Progenitor cell of endocrine pancreas (in vitro differentiated cells): ENCODE measurements around the gene SNRK. TPM values are rescaled to one million over a fixed set of nuclear protein-coding genes. Genes with fewer than 3 reads are reported as not detected.

Experiments used
- DNase-seq: peaks from one replicate; pipeline ENCODE4 v3.0.0; 2021; ENCODE audit warnings: low spot score; ENCODE audit not compliant: unreplicated experiment
- H3K27ac Mint-ChIP-seq: 2 replicates; pipeline ENCODE4 v1.8.0; 2021; ENCODE audit warnings: mild to moderate bottlenecking, moderate library complexity, mixed read lengths
- H3K27me3 Mint-ChIP-seq: 2 replicates; pipeline ENCODE4 v1.8.0; 2021; ENCODE audit warnings: mixed read lengths
- H3K36me3 Mint-ChIP-seq: 2 replicates; pipeline ENCODE4 v1.8.0; 2022; ENCODE audit warnings: mixed read lengths; ENCODE audit not compliant: insufficient read depth
- H3K4me1 Mint-ChIP-seq: 2 replicates; pipeline ENCODE4 v1.8.0; 2021; ENCODE audit warnings: low read depth, mixed read lengths
- H3K4me3 Mint-ChIP-seq: 2 replicates; pipeline ENCODE4 v1.8.0; 2021; ENCODE audit warnings: low read depth, mild to moderate bottlenecking, moderate library complexity, mixed read lengths
- H3K9me3 Mint-ChIP-seq: 2 replicates; pipeline ENCODE4 v1.8.0; 2021; ENCODE audit warnings: low read depth, mixed read lengths
- total RNA-seq: library from RNA; stranded (reverse); gene quantifications from 2 replicates; pipeline ENCODE4 v1.2.1, GENCODE V29; 2021
- TF ChIP-seq, protein P1 (sequence below): fragments of 200-600 bp; sonication (generic); IDR thresholded peaks from one replicate; pipeline ENCODE4 v1.5.0; 2021; ENCODE audit warnings: antibody characterized with exemption, mild to moderate bottlenecking; ENCODE audit not compliant: unreplicated experiment

Gene SNRK
- total RNA-seq, 1 donor from 2014 or later = 23.6 TPM

DNA sequence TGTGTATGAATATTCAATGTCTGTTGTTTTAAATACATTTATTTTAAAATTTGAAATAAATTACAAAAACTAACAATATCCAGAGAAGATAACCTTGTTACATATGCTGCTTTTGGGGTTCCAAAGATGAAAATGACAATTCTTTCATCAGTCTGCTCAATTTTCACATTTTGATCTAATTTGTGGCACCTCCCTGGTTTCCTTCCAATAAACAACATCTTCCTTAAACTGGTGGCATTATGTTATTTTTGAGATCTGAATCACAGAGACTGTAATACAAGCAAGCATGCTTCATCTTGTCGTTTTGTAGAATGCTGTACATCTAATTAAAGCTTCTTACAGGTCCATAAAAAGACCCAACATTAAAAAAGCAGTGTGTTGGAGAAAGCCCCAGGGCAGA lies 2.2 kb upstream of the SNRK start:
- H3K4me3 Mint-ChIP-seq = no peak overlapping the region
- no peaks in the 10 kb centered on the region for H3K9me3 Mint-ChIP-seq
- TF ChIP-seq, protein P1, sequence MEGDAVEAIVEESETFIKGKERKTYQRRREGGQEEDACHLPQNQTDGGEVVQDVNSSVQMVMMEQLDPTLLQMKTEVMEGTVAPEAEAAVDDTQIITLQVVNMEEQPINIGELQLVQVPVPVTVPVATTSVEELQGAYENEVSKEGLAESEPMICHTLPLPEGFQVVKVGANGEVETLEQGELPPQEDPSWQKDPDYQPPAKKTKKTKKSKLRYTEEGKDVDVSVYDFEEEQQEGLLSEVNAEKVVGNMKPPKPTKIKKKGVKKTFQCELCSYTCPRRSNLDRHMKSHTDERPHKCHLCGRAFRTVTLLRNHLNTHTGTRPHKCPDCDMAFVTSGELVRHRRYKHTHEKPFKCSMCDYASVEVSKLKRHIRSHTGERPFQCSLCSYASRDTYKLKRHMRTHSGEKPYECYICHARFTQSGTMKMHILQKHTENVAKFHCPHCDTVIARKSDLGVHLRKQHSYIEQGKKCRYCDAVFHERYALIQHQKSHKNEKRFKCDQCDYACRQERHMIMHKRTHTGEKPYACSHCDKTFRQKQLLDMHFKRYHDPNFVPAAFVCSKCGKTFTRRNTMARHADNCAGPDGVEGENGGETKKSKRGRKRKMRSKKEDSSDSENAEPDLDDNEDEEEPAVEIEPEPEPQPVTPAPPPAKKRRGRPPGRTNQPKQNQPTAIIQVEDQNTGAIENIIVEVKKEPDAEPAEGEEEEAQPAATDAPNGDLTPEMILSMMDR = no peak
- H3K27ac Mint-ChIP-seq = no peak overlapping the region
- H3K36me3 Mint-ChIP-seq = no peaks in the 10 kb centered on the region
- H3K4me1 Mint-ChIP-seq = peaks cover 23% of the 10 kb centered on the region
- H3K27me3 Mint-ChIP-seq = peaks cover 7% of the 10 kb centered on the region
- DNase-seq = no peak

DNA sequence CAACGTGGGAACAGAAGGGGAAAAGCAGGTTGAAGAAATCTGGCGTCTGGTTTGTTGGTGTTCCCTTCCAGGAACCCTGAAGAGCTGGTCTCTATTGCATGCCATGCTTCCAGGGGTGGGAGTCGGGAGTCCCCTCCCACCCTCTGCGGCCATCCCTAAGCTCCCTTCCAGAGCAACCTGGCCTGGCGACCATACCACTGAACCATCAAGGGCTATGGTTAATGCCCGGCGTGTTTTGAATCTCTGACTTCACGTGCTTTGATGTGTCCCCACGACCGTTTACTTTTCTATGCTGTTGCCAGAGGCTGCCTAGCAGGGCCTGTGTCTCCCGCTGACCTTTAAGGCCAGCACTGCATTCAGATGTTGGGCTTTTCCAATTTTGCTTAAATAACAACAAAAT lies 696 bp upstream of the SNRK start:
- peak overlapping the region; percentile 98 for H3K27ac Mint-ChIP-seq
- H3K4me1 Mint-ChIP-seq = peaks cover 33% of the 10 kb centered on the region
- TF ChIP-seq, protein P1 = no peak
- H3K27me3 Mint-ChIP-seq = no peaks in the 10 kb centered on the region
- no peaks in the 10 kb centered on the region for H3K9me3 Mint-ChIP-seq
- H3K36me3 Mint-ChIP-seq = peaks cover 3% of the 10 kb centered on the region
- H3K4me3 Mint-ChIP-seq = peak overlapping the region; percentile 94
- no peak for DNase-seq

DNA sequence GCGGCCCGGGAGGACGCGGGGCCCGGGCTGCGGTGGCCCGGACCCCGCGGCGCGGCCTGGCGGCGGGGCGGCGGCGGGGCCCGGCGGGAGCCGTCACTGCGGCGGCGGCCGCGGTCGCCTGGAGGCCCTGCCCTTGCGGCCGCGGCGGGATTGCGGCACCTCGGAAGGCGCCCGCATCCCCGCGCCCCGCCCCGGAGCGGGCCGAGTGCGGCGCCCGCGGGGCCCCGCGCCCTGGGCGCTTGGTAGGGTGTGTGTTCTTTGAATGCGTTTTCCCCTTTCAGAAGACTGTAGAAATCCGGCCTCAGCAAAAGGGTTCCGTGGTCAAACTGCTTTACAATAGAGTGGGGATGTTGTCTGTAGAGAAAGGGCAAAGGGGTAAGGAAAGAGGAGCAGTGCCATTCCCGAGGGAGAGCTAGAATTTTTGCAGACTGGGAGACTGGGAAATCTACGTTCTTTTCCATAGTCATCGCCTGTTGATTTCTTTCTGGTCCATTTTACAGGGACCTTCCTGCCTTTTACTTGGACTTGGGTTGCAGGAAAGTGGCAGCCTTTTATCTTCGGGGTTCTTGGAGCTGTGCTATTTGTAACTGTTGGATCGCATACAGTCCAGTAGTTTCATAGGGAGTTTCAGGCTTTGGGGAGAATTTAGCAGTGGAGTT lies 630 bp downstream of the SNRK start:
- Mint-ChIP-seq H3K27ac (peak overlapping the region; percentile 98), H3K36me3 (peaks cover 3% of the 10 kb centered on the region), H3K4me1 (peaks cover 39% of the 10 kb centered on the region), H3K4me3 (peak overlapping the region; percentile 94), H3K9me3 (no peaks in the 10 kb centered on the region), H3K27me3 (no peaks in the 10 kb centered on the region)
- peak; percentile 11 for DNase-seq
- TF ChIP-seq, protein P1 = no peak

DNA sequence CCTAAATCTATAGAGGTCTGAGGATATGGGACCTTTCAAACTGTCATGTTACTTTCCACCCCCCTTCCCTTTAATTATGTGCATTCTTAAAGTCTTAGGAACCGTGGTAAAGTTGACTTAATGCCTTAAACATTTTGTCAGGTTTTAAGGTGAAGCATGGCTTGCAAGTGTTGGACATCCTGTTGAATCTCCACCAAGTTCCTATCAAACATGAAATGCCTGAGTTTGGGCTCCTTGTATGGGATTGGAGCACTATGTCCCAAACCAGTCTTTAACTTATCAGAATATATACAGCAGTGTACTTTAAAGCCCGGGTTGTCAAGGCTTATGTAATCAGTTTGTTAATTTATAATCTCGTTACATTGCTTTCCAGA lies 1.1 kb downstream of the SNRK start:
- H3K9me3 Mint-ChIP-seq = no peaks in the 10 kb centered on the region
- no peak for DNase-seq
- peak overlapping the region; percentile 98 for H3K27ac Mint-ChIP-seq
- H3K4me3 Mint-ChIP-seq = peak overlapping the region; percentile 94
- H3K4me1 Mint-ChIP-seq = peaks cover 39% of the 10 kb centered on the region
- TF ChIP-seq, protein P1 = no peak
- peaks cover 3% of the 10 kb centered on the region for H3K36me3 Mint-ChIP-seq
- H3K27me3 Mint-ChIP-seq = no peaks in the 10 kb centered on the region

DNA sequence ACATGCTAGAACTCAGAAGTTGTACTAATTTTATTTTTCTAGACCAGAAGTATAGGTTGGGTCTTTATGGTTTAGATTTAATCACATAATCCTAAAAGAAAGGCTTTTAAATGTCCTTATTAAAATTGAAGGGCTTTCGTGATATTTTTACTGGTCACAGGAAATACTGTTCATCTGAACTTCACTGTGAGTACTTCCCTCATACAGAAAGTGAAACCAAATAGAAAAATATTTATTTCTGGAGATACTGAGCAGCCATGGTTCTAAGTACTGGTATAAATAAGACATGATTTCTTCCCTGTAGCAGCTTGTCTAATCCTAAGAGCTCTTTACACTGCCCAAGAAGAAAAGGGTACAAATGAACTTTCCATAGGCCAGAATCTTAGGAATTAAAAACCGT lies 2.0 kb downstream of the SNRK start:
- TF ChIP-seq, protein P1 = no peak
- H3K27ac Mint-ChIP-seq = no peak overlapping the region
- peaks cover 35% of the 10 kb centered on the region for H3K4me1 Mint-ChIP-seq
- no peaks in the 10 kb centered on the region for H3K9me3 Mint-ChIP-seq
- H3K27me3 Mint-ChIP-seq = no peaks in the 10 kb centered on the region
- no peak for DNase-seq
- peak overlapping the region; percentile 42 for H3K4me3 Mint-ChIP-seq
- peaks cover 3% of the 10 kb centered on the region for H3K36me3 Mint-ChIP-seq
